T-cell (primary cell): ENCODE measurements around the gene PPP1R8. TPM values are rescaled to one million over a fixed set of nuclear protein-coding genes. Genes with fewer than 3 reads are reported as not detected.

ENCODE experiments used
- ATAC-seq, 4 experiments: fragments of 200-7000 bp in 3 of 4; fragments of 150-1000 bp in 1 of 4; cut with Tn5 transposase; replicated peaks in 1 of 4; 1 replicate in 3 of 4; 2 replicates in 1 of 4; pipeline ENCODE4 v1.10.0; 2021; ENCODE audit warnings: moderate library complexity in 3 of 4, mild to moderate bottlenecking in 2 of 4, moderate number of reproducible peaks in 1 of 4
- CTCF ChIA-PET, 2 donors: fragments of 300-600 bp; sonication (Branson Sonifier 250); formaldehyde crosslinking; loops; one replicate each; lab custom pipeline; 2022; ENCODE audit warnings: antibody characterized with exemption in 2 of 2; lab: Charles Lee
- POLR2A ChIA-PET, 2 donors: fragments of 300-600 bp; sonication (Branson Sonifier 250); formaldehyde crosslinking; loops; one replicate each; lab custom pipeline; 2022; ENCODE audit warnings: antibody characterized with exemption in 2 of 2; lab: Charles Lee
- DNase-seq, 35 experiments: peaks; one replicate each; pipeline versions ENCODE4 v3.0.0 to v3.0.0-alpha.2; 2013 to 2023
- H3K27ac ChIP-seq: one replicate; pipeline ENCODE4 v1.5.1; 2013; ENCODE audit warnings: low read length
- H3K27me3 ChIP-seq, 2 experiments: replicated peaks in 1 of 2; 1 replicate in 1 of 2; 2 replicates in 1 of 2; pipeline versions ENCODE4 v1.6.1 to v1.7.0; 2013; ENCODE audit warnings: low read length in 1 of 2, mixed read lengths in 1 of 2; ENCODE audit not compliant: control insufficient read depth in 2 of 2, insufficient read depth in 2 of 2; ENCODE audit errors: extremely low read depth in 1 of 2
- H3K36me3 ChIP-seq, 2 donors: 1 replicate in 1 of 2; 2 replicates in 1 of 2; pipeline versions ENCODE4 v1.6.1 to v1.7.0; 2013; ENCODE audit warnings: low read length in 1 of 2; ENCODE audit not compliant: control insufficient read depth in 2 of 2, insufficient read depth in 1 of 2; ENCODE audit errors: extremely low read depth in 1 of 2
- H3K4me1 ChIP-seq, 2 experiments: 1 replicate in 1 of 2; 2 replicates in 1 of 2; pipeline versions ENCODE4 v1.6.1 to v1.7.0; 2013; ENCODE audit warnings: low read length in 2 of 2, mixed read lengths in 1 of 2; ENCODE audit not compliant: insufficient read depth in 2 of 2, control insufficient read depth in 1 of 2; ENCODE audit errors: extremely low read depth in 1 of 2
- H3K4me3 ChIP-seq, 2 donors: 1 replicate in 1 of 2; 2 replicates in 1 of 2; pipeline versions ENCODE4 v1.5.1 to v1.7.0; 2013; ENCODE audit warnings: mild to moderate bottlenecking in 2 of 2, low read length in 1 of 2, moderate library complexity in 1 of 2; ENCODE audit not compliant: control insufficient read depth in 1 of 2; ENCODE audit errors: extremely low read depth in 1 of 2
- H3K9me3 ChIP-seq: 2 replicates; pipeline ENCODE4 v1.7.0; 2013
- H3K27ac Mint-ChIP-seq, 2 donors: one replicate each; pipeline ENCODE4 v1.8.0; 2020 to 2021; ENCODE audit warnings: mild to moderate bottlenecking in 2 of 2, mixed read lengths in 2 of 2
- H3K27me3 Mint-ChIP-seq, 2 donors: one replicate each; pipeline ENCODE4 v1.8.0; 2021 to 2022; ENCODE audit warnings: mixed read lengths in 2 of 2
- H3K36me3 Mint-ChIP-seq: one replicate; pipeline ENCODE4 v1.8.0; 2021; ENCODE audit warnings: mixed read lengths
- H3K4me1 Mint-ChIP-seq, 3 donors: one replicate each; pipeline ENCODE4 v1.8.0; 2020 to 2022; ENCODE audit warnings: mixed read lengths in 3 of 3, mild to moderate bottlenecking in 1 of 3
- H3K4me3 Mint-ChIP-seq, 3 donors: one replicate each; pipeline ENCODE4 v1.8.0; 2020 to 2022; ENCODE audit warnings: mild to moderate bottlenecking in 3 of 3, mixed read lengths in 3 of 3, moderate library complexity in 3 of 3
- H3K9me3 Mint-ChIP-seq, 3 donors: one replicate each; pipeline ENCODE4 v1.8.0; 2020 to 2022; ENCODE audit warnings: mixed read lengths in 3 of 3
- WGBS: methylation state at CpG from one replicate; pipeline ENCODE4 v1.1.5; 2013; ENCODE audit warnings: missing lambda C conversion rate; ENCODE audit not compliant: insufficient coverage; 5-methylcytosine and 5-hydroxymethylcytosine counted together
- total RNA-seq, 35 experiments: library from RNA in 6 of 35; stranded (reverse) in 6 of 35; fragments of 120-200 nt in 1 of 35; gene quantifications; one replicate each; pipeline versions ENCODE4 v1.2.1 to v1.2.4 and lab custom pipeline; 2013 to 2026

The PPP1R8 gene
- total RNA-seq, 5 donors from 2014 or later (not counting 1 experiment from before 2014, with no cell fraction given) = 20.5 to 48.1 (median 40.5) TPM

GRCh38 chr1:27872802-27873551, 42.4 kb downstream of the PPP1R8 start:
- POLR2A ChIA-PET = no interaction called here
- H3K4me3 Mint-ChIP-seq = peak overlapping the region; percentile 93 to 99 (median 95)
- H3K27ac Mint-ChIP-seq = peak overlapping the region; percentile 91 to 94
- no peaks in the 10 kb centered on the region for H3K9me3 ChIP-seq
- H3K9me3 Mint-ChIP-seq = no peaks in the 10 kb centered on the region
- H3K36me3 ChIP-seq = peaks cover 0 to 15% of the 10 kb centered on the region in 2 donors
- H3K4me3 ChIP-seq = peak overlapping the region; percentile 79 to 94
- no peaks in the 10 kb centered on the region for H3K27me3 Mint-ChIP-seq
- peaks cover 10% of the 10 kb centered on the region for H3K36me3 Mint-ChIP-seq
- ATAC-seq (peak; percentile 17 to 28 (median 26)), DNase-seq (peak in 9 of 35 experiments; percentile 11 to 47 (median 37))
- H3K27ac ChIP-seq = peak overlapping the region; percentile 44
- under 1% methylated on average over 37 of the region's 38 CpGs for WGBS
- no peaks in the 10 kb centered on the region for H3K27me3 ChIP-seq
- peaks cover 24 to 90% of the 10 kb centered on the region in 2 experiments for H3K4me1 ChIP-seq
- H3K4me1 Mint-ChIP-seq = peaks cover 45 to 72% (median 55%) of the 10 kb centered on the region in 3 donors
- CTCF ChIA-PET = no interaction called here

GRCh38 chr1:27873671-27874384, 43.2 kb downstream of the PPP1R8 start:
- POLR2A ChIA-PET = interaction anchor here in 1 of 2 donors (0.5 kb wide), 1 partner anchor 14 kb away, joined by 6 read pairs; no protein-coding TSS in a partner anchor
- peaks cover 38 to 73% (median 57%) of the 10 kb centered on the region in 3 donors for H3K4me1 Mint-ChIP-seq
- Histone ChIP-seq H3K9me3 (no peaks in the 10 kb centered on the region), H3K27me3 (no peaks in the 10 kb centered on the region), H3K36me3 (peaks cover 0 to 24% of the 10 kb centered on the region in 2 donors), H3K27ac (peak overlapping the region; percentile 44), H3K4me1 (peaks cover 17 to 85% of the 10 kb centered on the region in 2 experiments), H3K4me3 (peak overlapping the region; percentile 79 to 94)
- CTCF ChIA-PET = interaction anchor here in 1 of 2 donors (0.7 kb wide), 1 partner anchor 101 kb away, joined by 3 read pairs; the partner anchor contains the start of gene STX12
- H3K9me3 Mint-ChIP-seq = no peaks in the 10 kb centered on the region
- DNase-seq (no peak), ATAC-seq (no peak)
- H3K4me3 Mint-ChIP-seq = peak overlapping the region; percentile 93 to 99 (median 95)
- WGBS = 63% methylated on average over 9 of the region's 16 CpGs
- H3K27me3 Mint-ChIP-seq = no peaks in the 10 kb centered on the region
- H3K27ac Mint-ChIP-seq = peak overlapping the region; percentile 91 to 94
- peaks cover 17% of the 10 kb centered on the region for H3K36me3 Mint-ChIP-seq

GRCh38 chr1:27876341-27877114, 45.9 kb downstream of the PPP1R8 start:
- H3K9me3 Mint-ChIP-seq = no peaks in the 10 kb centered on the region
- 88% methylated on average over 16 of the region's 18 CpGs for WGBS
- peak overlapping the region; percentile 55 to 74 for H3K27ac Mint-ChIP-seq
- H3K27me3 Mint-ChIP-seq = no peaks in the 10 kb centered on the region
- Histone ChIP-seq H3K9me3 (no peaks in the 10 kb centered on the region), H3K4me1 (peaks cover 5 to 68% of the 10 kb centered on the region in 2 experiments), H3K27me3 (no peaks in the 10 kb centered on the region), H3K27ac (peak overlapping the region; percentile 38), H3K36me3 (peaks cover 0 to 45% of the 10 kb centered on the region in 2 donors), H3K4me3 (no peak overlapping the region)
- peaks cover 27 to 68% (median 59%) of the 10 kb centered on the region in 3 donors for H3K4me1 Mint-ChIP-seq
- H3K4me3 Mint-ChIP-seq = peak overlapping the region in 1 of 3 donors; percentile 93
- no peak for DNase-seq
- POLR2A ChIA-PET = no interaction called here
- CTCF ChIA-PET = interaction anchor here (0.5 to 0.6 kb wide), 3 partner anchors 19 to 57 kb away, joined by 4 to 6 read pairs (median 5); no protein-coding TSS in a partner anchor
- ATAC-seq = no peak
- H3K36me3 Mint-ChIP-seq = peaks cover 30% of the 10 kb centered on the region

GRCh38 chr1:27877115-27877416, 46.5 kb downstream of the PPP1R8 start:
- Mint-ChIP-seq H3K4me1 (peaks cover 27 to 64% (median 60%) of the 10 kb centered on the region in 3 donors), H3K4me3 (peak overlapping the region in 1 of 3 donors; percentile 93), H3K9me3 (no peaks in the 10 kb centered on the region), H3K27me3 (no peaks in the 10 kb centered on the region), H3K36me3 (peaks cover 30% of the 10 kb centered on the region), H3K27ac (peak overlapping the region in 1 of 2 donors; percentile 74)
- no peaks in the 10 kb centered on the region for H3K27me3 ChIP-seq
- H3K36me3 ChIP-seq = peaks cover 4 to 50% of the 10 kb centered on the region in 2 donors
- ChIA-PET CTCF (interaction anchor here in 1 of 2 donors (0.5 to 0.6 kb wide), 2 partner anchors 19 to 57 kb away, joined by 4 to 6 read pairs; no protein-coding TSS in a partner anchor), POLR2A (no interaction called here)
- ATAC-seq = no peak
- peaks cover 2 to 62% of the 10 kb centered on the region in 2 experiments for H3K4me1 ChIP-seq
- no peak overlapping the region for H3K27ac ChIP-seq
- no peak overlapping the region for H3K4me3 ChIP-seq
- WGBS = 100% methylated on average over 2 of the region's 2 CpGs
- H3K9me3 ChIP-seq = no peaks in the 10 kb centered on the region
- no peak for DNase-seq

- Histone ChIP-seq H3K9me3 (no peaks in the 10 kb centered on the region), H3K36me3 (peaks cover 9 to 60% of the 10 kb centered on the region in 2 donors), H3K4me3 (no peak overlapping the region), H3K27me3 (no peaks in the 10 kb centered on the region), H3K27ac (no peak overlapping the region), H3K4me1 (peaks cover 2 to 64% of the 10 kb centered on the region in 2 experiments)
- ATAC-seq (no peak), DNase-seq (no peak)
- POLR2A ChIA-PET = no interaction called here
- CTCF ChIA-PET = no interaction called here
- Mint-ChIP-seq H3K27me3 (no peaks in the 10 kb centered on the region), H3K4me3 (no peak overlapping the region), H3K9me3 (no peaks in the 10 kb centered on the region), H3K36me3 (peaks cover 37% of the 10 kb centered on the region), H3K27ac (peak overlapping the region in 1 of 2 donors; percentile 63), H3K4me1 (peaks cover 25 to 71% (median 57%) of the 10 kb centered on the region in 3 donors)
- 47% methylated on average over 3 of the region's 4 CpGs for WGBS
Measured at GRCh38 chr1:27878039-27878438, 47.5 kb downstream of the PPP1R8 start.
